AG04449 (cell line): ENCODE data around the gene RND3.

Experiments used
- CTCF ChIA-PET: fragments of 350-600 bp; formaldehyde crosslinking; extraction: SDS; loops from one replicate; lab custom pipeline; 2021; ENCODE audit warnings: antibody characterized with exemption; lab: Yijun Ruan, JAX
- POLR2A ChIA-PET: fragments of 400-600, 350-600 bp; formaldehyde crosslinking; extraction: SDS; loops from one replicate; lab custom pipeline; 2020; ENCODE audit warnings: antibody characterized with exemption, inconsistent platforms; lab: Yijun Ruan, JAX
- DNase-seq: peaks from one replicate; pipeline ENCODE4 v3.0.0-alpha.2; 2010; ENCODE audit warnings: low read depth, low spot score
- H3K4me3 ChIP-seq: 2 replicates; pipeline ENCODE4 v1.5.1; 2011; ENCODE audit warnings: low read depth, mild to moderate bottlenecking, control low read depth, low read length
- CTCF ChIP-seq: IDR thresholded peaks from one replicate; pipeline ENCODE4 v1.5.1; 2011; ENCODE audit warnings: mild to moderate bottlenecking, moderate library complexity, low read length, control low read depth, inconsistent platforms; ENCODE audit not compliant: insufficient read depth; ENCODE audit errors: missing control alignments

Gene RND3

GRCh38 chr2:150472511-150472899, 15.0 kb downstream of the RND3 start:
- DNase-seq: no peak
- POLR2A ChIA-PET: interaction anchor here (0.7 to 1.2 kb wide), 3 partner anchors 329 to 877 kb away, joined by 3 read pairs; no protein-coding TSS in a partner anchor
- CTCF ChIA-PET: interaction anchor here (0.9 to 2.1 kb wide), 5 partner anchors 132 to 886 kb away, joined by 3 to 5 read pairs (median 3); no protein-coding TSS in a partner anchor
- no peak overlapping the region for H3K4me3 ChIP-seq
- no peak for TF ChIP-seq CTCF

GRCh38 chr2:150471813-150472510, 15.5 kb downstream of the RND3 start:
- CTCF ChIA-PET: interaction anchor here (0.9 to 2.1 kb wide), 5 partner anchors 133 to 885 kb away, joined by 3 to 5 read pairs (median 3); no protein-coding TSS in a partner anchor
- POLR2A ChIA-PET: interaction anchor here (0.7 to 1.2 kb wide), 3 partner anchors 329 to 877 kb away, joined by 3 read pairs; no protein-coding TSS in a partner anchor
- H3K4me3 ChIP-seq: no peak overlapping the region
- no peak for DNase-seq
- no peak for TF ChIP-seq CTCF

GRCh38 chr2:150470435-150470834, 17.0 kb downstream of the RND3 start:
- POLR2A ChIA-PET: interaction anchor here (1.3 kb wide), 1 partner anchor 126 kb away, joined by 8 read pairs; no protein-coding TSS in a partner anchor
- CTCF ChIA-PET: no interaction called here

GRCh38 chr2:150469706-150470274, 17.7 kb downstream of the RND3 start:
- DNase-seq: no peak
- ChIA-PET POLR2A (interaction anchor here (1.3 kb wide), 1 partner anchor 126 kb away, joined by 8 read pairs; no protein-coding TSS in a partner anchor), CTCF (interaction anchor here (1.0 to 1.9 kb wide), 4 partner anchors 141 to 670 kb away, joined by 3 to 4 read pairs (median 4); no protein-coding TSS in a partner anchor)
- no peak for TF ChIP-seq CTCF
- no peak overlapping the region for H3K4me3 ChIP-seq

More at GRCh38 chr2:150470435-150470834, 17.0 kb downstream of the RND3 start:
- TF ChIP-seq CTCF: no peak
- no peak overlapping the region for H3K4me3 ChIP-seq
- DNase-seq: no peak

GRCh38 chr2:150468350-150468960, 19.0 kb downstream of the RND3 start:
- no peak for DNase-seq
- no peak for TF ChIP-seq CTCF
- CTCF ChIA-PET: interaction anchor here (1.2 to 2.2 kb wide), 6 partner anchors 20 to 873 kb away, joined by 3 to 6 read pairs (median 4); no protein-coding TSS in a partner anchor
- H3K4me3 ChIP-seq: no peak overlapping the region
- POLR2A ChIA-PET: no interaction called here

- ChIA-PET POLR2A (interaction anchor here (1.0 kb wide), 1 partner anchor 175 kb away, joined by 3 read pairs; no protein-coding TSS in a partner anchor), CTCF (interaction anchor here (0.9 to 2.2 kb wide), 4 partner anchors 21 to 872 kb away, joined by 3 to 6 read pairs (median 4); no protein-coding TSS in a partner anchor)
- no peak overlapping the region for H3K4me3 ChIP-seq
- TF ChIP-seq CTCF: no peak
- no peak for DNase-seq
Measured at GRCh38 chr2:150467621-150467963, 19.9 kb downstream of the RND3 start.
